ENCODE data around the gene ITGA1. TPM values are rescaled to one million over a fixed set of nuclear protein-coding genes. Genes with fewer than 3 reads are reported as not detected.

ITGA1 gene
- total and polyA plus RNA-seq, 2 of the 8 experiments (the other 6 are each of a cell fraction or from before 2014, with no cell fraction given), result 2.3 to 9.0 TPM

DNA sequence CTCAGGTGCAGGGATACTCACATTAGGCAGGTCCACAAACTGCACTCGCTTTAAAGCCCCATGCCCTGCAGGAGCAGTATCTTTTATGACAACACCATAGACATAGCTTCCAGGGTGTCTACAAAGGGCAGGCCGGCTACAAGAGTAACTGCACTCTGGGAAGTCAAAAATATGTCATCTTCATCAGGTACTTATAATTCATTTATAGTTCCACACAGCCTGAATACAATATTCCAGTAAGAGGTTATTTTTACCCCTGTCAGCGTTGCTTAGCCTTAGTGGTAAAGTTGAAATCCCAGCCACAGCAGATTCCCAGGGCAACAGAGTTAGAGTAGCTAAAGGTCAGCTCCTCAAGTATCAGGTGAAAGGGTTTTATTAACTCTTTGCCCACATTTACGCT is 119.1 kb downstream of the ITGA1 start:
- CTCF ChIA-PET (ENCODE audit: partially characterized antibody), result interaction anchor here (1.2 to 2.4 kb wide), 5 partner anchors 8 to 214 kb away, joined by 3 to 7 read pairs (median 4); no protein-coding TSS in a partner anchor
- DNase-seq (ENCODE audit: low read depth in 1 of 2, low spot score in 2 of 2) (no peak), FAIRE-seq (no peak)
- Histone ChIP-seq H2BK12ac (ENCODE audit: low read depth, low read length) (no peak overlapping the region), H2BK120ac (replicated peaks; ENCODE audit: low read depth, low read length) (no peak overlapping the region), H3K23me2 (ENCODE audit: low read depth, low read length) (no peaks in the 10 kb centered on the region; the same call in 1 of the 2 replicates), H3K18ac (ENCODE audit: extremely low read depth, low read length) (no peak overlapping the region), H2AFZ (ENCODE audit: low read length) (no peak overlapping the region), H3K79me2 (ENCODE audit: control insufficient read depth in 1 of 2, insufficient read depth in 2 of 2, low read length in 2 of 2) (no peaks in the 10 kb centered on the region), H4K20me1 (replicated peaks in 1 of 2; ENCODE audit: control insufficient read depth in 1 of 2, insufficient read depth in 2 of 2, low read length in 2 of 2) (no peaks in the 10 kb centered on the region), H4K5ac (ENCODE audit: insufficient read length, low read depth, low read length) (no peak overlapping the region), H2BK5ac (ENCODE audit: low read depth, low read length) (no peak overlapping the region), H3K9me3 (ENCODE audit: insufficient read depth in 2 of 2, low read depth in 1 of 2, low read length in 1 of 2) (no peaks in the 10 kb centered on the region), H3K23ac (ENCODE audit: insufficient read length) (no peak overlapping the region), H3K27me3 (replicated peaks in 1 of 4; ENCODE audit: control insufficient read depth in 3 of 4, extremely low read depth in 1 of 4, insufficient read depth in 3 of 4, low read length in 3 of 4) (no peaks in the 10 kb centered on the region), H3K27ac (ENCODE audit: low read depth, low read length) (no peak overlapping the region), H3K56ac (replicated peaks; ENCODE audit: insufficient read length, low read depth, low read length) (no peak overlapping the region), H3K36me3 (ENCODE audit: control insufficient read depth in 2 of 4, insufficient read depth in 4 of 4, low read length in 3 of 4) (no peaks in the 10 kb centered on the region), H3K4me2 (ENCODE audit: insufficient read depth in 1 of 2, low read depth in 2 of 2, low read length in 2 of 2) (no peak overlapping the region), H3K4ac (replicated peaks; ENCODE audit: insufficient read length, low read depth, low read length) (no peak overlapping the region), H3K4me3 (ENCODE audit: extremely low read depth in 1 of 4, insufficient read depth in 2 of 4, low read depth in 3 of 4, low read length in 4 of 4) (no peak overlapping the region), H3K4me1 (replicated peaks in 1 of 4; ENCODE audit: control insufficient read depth in 3 of 4, insufficient read depth in 4 of 4, low read length in 3 of 4) (no peaks in the 10 kb centered on the region), H4K91ac (replicated peaks; ENCODE audit: insufficient read length, low read length) (no peak overlapping the region), H3K79me1 (ENCODE audit: low read depth, low read length) (no peaks in the 10 kb centered on the region), H3K14ac (ENCODE audit: insufficient read length) (no peak overlapping the region), H2BK15ac (ENCODE audit: low read length) (no peak overlapping the region), H2BK20ac (ENCODE audit: low read length) (no peak overlapping the region), H3K9ac (replicated peaks in 1 of 4; ENCODE audit: extremely low read depth in 1 of 4, low read depth in 3 of 4, low read length in 3 of 4) (no peak overlapping the region), H4K8ac (ENCODE audit: extremely low read depth, insufficient read depth, low read length) (no peak overlapping the region), H2AK5ac (ENCODE audit: low read depth, low read length) (no peak overlapping the region)
- WGBS, 2 experiments (ENCODE audit: extremely low coverage in 1 of 2, insufficient coverage in 1 of 2, insufficient read length in 1 of 2, insufficient replicate concordance in 2 of 2, low coverage in 1 of 2, low lambda C conversion rate in 2 of 2, missing lambda C conversion rate in 1 of 2), result 82% methylated on average over 4 of the region's 4 CpGs; no CpG with 5 or more reads in 1 of the 2 experiments
- POLR2A ChIA-PET (ENCODE audit: partially characterized antibody), result no interaction called here
- no peak for TF ChIP-seq SP1 (IDR thresholded peaks at IDR 0.05; ENCODE audit: low read depth, low read length)
- TF ChIP-seq, protein P1, sequence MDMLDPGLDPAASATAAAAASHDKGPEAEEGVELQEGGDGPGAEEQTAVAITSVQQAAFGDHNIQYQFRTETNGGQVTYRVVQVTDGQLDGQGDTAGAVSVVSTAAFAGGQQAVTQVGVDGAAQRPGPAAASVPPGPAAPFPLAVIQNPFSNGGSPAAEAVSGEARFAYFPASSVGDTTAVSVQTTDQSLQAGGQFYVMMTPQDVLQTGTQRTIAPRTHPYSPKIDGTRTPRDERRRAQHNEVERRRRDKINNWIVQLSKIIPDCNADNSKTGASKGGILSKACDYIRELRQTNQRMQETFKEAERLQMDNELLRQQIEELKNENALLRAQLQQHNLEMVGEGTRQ (IDR thresholded peaks at IDR 0.05; ENCODE audit: low read length), result no peak
- no peak for TF ChIP-seq CHD2 (IDR thresholded peaks at IDR 0.05; ENCODE audit: low read length)
- TF ChIP-seq RNF2 (IDR thresholded peaks at IDR 0.05; ENCODE audit: borderline replicate concordance, low read depth, low read length, missing control alignments, poor library complexity, severe bottlenecking), result no peak
- no peak for TF ChIP-seq SP2 (IDR thresholded peaks at IDR 0.05; ENCODE audit: low read length)
- no peak for TF ChIP-seq KDM1A (IDR thresholded peaks at IDR 0.05; ENCODE audit: borderline replicate concordance, low read length)
- TF ChIP-seq, protein P2, sequence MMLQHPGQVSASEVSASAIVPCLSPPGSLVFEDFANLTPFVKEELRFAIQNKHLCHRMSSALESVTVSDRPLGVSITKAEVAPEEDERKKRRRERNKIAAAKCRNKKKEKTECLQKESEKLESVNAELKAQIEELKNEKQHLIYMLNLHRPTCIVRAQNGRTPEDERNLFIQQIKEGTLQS (IDR thresholded peaks at IDR 0.05; ENCODE audit: insufficient read depth, low read depth, low read length), result no peak
- TF ChIP-seq, protein P3, sequence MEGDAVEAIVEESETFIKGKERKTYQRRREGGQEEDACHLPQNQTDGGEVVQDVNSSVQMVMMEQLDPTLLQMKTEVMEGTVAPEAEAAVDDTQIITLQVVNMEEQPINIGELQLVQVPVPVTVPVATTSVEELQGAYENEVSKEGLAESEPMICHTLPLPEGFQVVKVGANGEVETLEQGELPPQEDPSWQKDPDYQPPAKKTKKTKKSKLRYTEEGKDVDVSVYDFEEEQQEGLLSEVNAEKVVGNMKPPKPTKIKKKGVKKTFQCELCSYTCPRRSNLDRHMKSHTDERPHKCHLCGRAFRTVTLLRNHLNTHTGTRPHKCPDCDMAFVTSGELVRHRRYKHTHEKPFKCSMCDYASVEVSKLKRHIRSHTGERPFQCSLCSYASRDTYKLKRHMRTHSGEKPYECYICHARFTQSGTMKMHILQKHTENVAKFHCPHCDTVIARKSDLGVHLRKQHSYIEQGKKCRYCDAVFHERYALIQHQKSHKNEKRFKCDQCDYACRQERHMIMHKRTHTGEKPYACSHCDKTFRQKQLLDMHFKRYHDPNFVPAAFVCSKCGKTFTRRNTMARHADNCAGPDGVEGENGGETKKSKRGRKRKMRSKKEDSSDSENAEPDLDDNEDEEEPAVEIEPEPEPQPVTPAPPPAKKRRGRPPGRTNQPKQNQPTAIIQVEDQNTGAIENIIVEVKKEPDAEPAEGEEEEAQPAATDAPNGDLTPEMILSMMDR (IDR thresholded peaks at IDR 0.05; ENCODE audit: control extremely low read depth in 1 of 3, insufficient read depth in 1 of 3, low read depth in 1 of 3, low read length in 3 of 3), result no peak
- TF ChIP-seq RAD21 (IDR thresholded peaks at IDR 0.05 in 1 of 2, conservative IDR thresholded peaks at IDR 0.05 in 1 of 2; ENCODE audit: low read depth in 2 of 2, low read length in 2 of 2), result no peak
